HEK293T (cell line): ENCODE data around the gene GEMIN4.

Experiments used
- CTCF ChIA-PET: fragments of 350-600 bp; formaldehyde crosslinking; extraction: SDS; loops from one replicate; lab custom pipeline; 2021; ENCODE audit warnings: antibody characterized with exemption, inconsistent platforms; lab: Yijun Ruan, JAX
- POLR2A ChIA-PET: fragments of 350-600 bp; formaldehyde crosslinking; extraction: SDS; loops from one replicate; lab custom pipeline; 2020; ENCODE audit warnings: antibody characterized with exemption, inconsistent platforms; lab: Yijun Ruan, JAX
- DNase-seq: peaks from one replicate; pipeline ENCODE4 v3.0.0; 2012; ENCODE audit warnings: mixed read lengths; ENCODE audit errors: extremely low spot score
- ARNT ChIP-seq: fragments of 450-650 bp; IDR thresholded peaks from 2 replicates; pipeline ENCODE4 v1.6.1; 2017; ENCODE audit warnings: mild to moderate bottlenecking
- BHLHE40 ChIP-seq: fragments of 450-650 bp; IDR thresholded peaks from 2 replicates; pipeline ENCODE4 v1.6.1; 2016; ENCODE audit warnings: mild to moderate bottlenecking, moderate library complexity, borderline replicate concordance
- CTBP1 ChIP-seq: fragments of 450-650 bp; IDR thresholded peaks from 2 replicates; pipeline ENCODE4 v1.6.1; 2016; ENCODE audit warnings: borderline replicate concordance
- ELF4 ChIP-seq: fragments of 450-650 bp; IDR thresholded peaks from 2 replicates; pipeline ENCODE4 v1.6.1; 2017; ENCODE audit warnings: antibody characterized with exemption
- FOXA1 ChIP-seq: fragments of 450-650 bp; IDR thresholded peaks from 2 replicates; pipeline ENCODE4 v1.6.1; 2016; ENCODE audit warnings: mild to moderate bottlenecking
- FOXK2 ChIP-seq: fragments of 450-650 bp; IDR thresholded peaks from 2 replicates; pipeline ENCODE4 v1.6.1; 2016; ENCODE audit warnings: mild to moderate bottlenecking
- FOXM1 ChIP-seq: fragments of 450-650 bp; IDR thresholded peaks from 2 replicates; pipeline ENCODE4 v1.6.1; 2017; ENCODE audit warnings: mild to moderate bottlenecking, borderline replicate concordance
- HDGF ChIP-seq: fragments of 450-650 bp; IDR thresholded peaks from 2 replicates; pipeline ENCODE4 v1.6.1; 2017; ENCODE audit warnings: antibody characterized with exemption, borderline replicate concordance
- L3MBTL2 ChIP-seq: fragments of 450-650 bp; conservative IDR thresholded peaks from 2 replicates; pipeline ENCODE4 v1.6.1; 2016; ENCODE audit warnings: mild to moderate bottlenecking
- LEF1 ChIP-seq: fragments of 450-650 bp; IDR thresholded peaks from 2 replicates; pipeline ENCODE4 v1.6.1; 2017; ENCODE audit warnings: mild to moderate bottlenecking, borderline replicate concordance
- NFRKB ChIP-seq: fragments of 450-650 bp; IDR thresholded peaks from 2 replicates; pipeline ENCODE4 v1.6.1; 2016; ENCODE audit warnings: mild to moderate bottlenecking, moderate library complexity
- PKNOX1 ChIP-seq: fragments of 450-650 bp; IDR thresholded peaks from 2 replicates; pipeline ENCODE4 v1.6.1; 2016
- SP1 ChIP-seq: fragments of 450-650 bp; IDR thresholded peaks from 2 replicates; pipeline ENCODE4 v1.6.1; 2017
- SUZ12 ChIP-seq: fragments of 450-650 bp; IDR thresholded peaks from 2 replicates; pipeline ENCODE4 v1.6.1; 2016; ENCODE audit warnings: mild to moderate bottlenecking
- TARDBP ChIP-seq: fragments of 450-650 bp; IDR thresholded peaks from 2 replicates; pipeline ENCODE4 v1.6.1; 2016
- ZNF384 ChIP-seq: fragments of 450-650 bp; IDR thresholded peaks from 2 replicates; pipeline ENCODE4 v1.6.1; 2016

Gene GEMIN4

GRCh38 chr17:784143-784542 lies 32.1 kb upstream of the GEMIN4 start:
- TF ChIP-seq L3MBTL2, result no peak
- TF ChIP-seq TARDBP, result no peak
- TF ChIP-seq FOXK2, result no peak
- TF ChIP-seq FOXM1, result no peak
- no peak for TF ChIP-seq PKNOX1
- TF ChIP-seq CTBP1, result no peak
- TF ChIP-seq LEF1, result no peak
- no peak for TF ChIP-seq NFRKB
- no peak for TF ChIP-seq SUZ12
- TF ChIP-seq SP1, result no peak
- TF ChIP-seq ARNT, result no peak
- DNase-seq, result no peak
- CTCF ChIA-PET, result no interaction called here
- POLR2A ChIA-PET, result interaction anchor here (3.5 kb wide), 1 partner anchor 196 kb away, joined by 16 read pairs; the partner anchor contains the start of gene NXN

GRCh38 chr17:781805-782731 lies 30.0 kb upstream of the GEMIN4 start, which contains the start of the genes GLOD4 and MRM3:
Gene GLOD4 (minus strand): TSS chr17:782280. CDS start chr17:782255, 25 bp downstream.
Gene MRM3 (plus strand): TSS chr17:782353. CDS start chr17:782379, 26 bp downstream.
- peak; percentile 28; the same call in 1 of the 2 replicates for TF ChIP-seq CTBP1
- peak; percentile 89 for TF ChIP-seq L3MBTL2
- TF ChIP-seq FOXA1, result no peak
- no peak for TF ChIP-seq ARNT
- no peak for TF ChIP-seq BHLHE40
- TF ChIP-seq ZNF384, result no peak
- peak; percentile 84 for TF ChIP-seq TARDBP
- TF ChIP-seq SP1, result no peak
- peak; percentile 65; the same call in 1 of the 2 replicates for TF ChIP-seq LEF1
- no peak for TF ChIP-seq SUZ12
- TF ChIP-seq ELF4, result peak; percentile 68
- TF ChIP-seq FOXK2, result no peak
- no peak for TF ChIP-seq FOXM1
- TF ChIP-seq HDGF, result no peak
- TF ChIP-seq PKNOX1, result no peak
- peak; percentile 54 for TF ChIP-seq NFRKB
- ChIA-PET POLR2A (interaction anchor here (0.6 to 3.5 kb wide), 15 partner anchors 9 to 370 kb away, joined by 3 to 16 read pairs (median 4); partner anchors contain the start of genes GEMIN4, NXN and TIMM22), CTCF (interaction anchor here (1.1 to 1.9 kb wide), 2 partner anchors 97 to 215 kb away, joined by 3 to 5 read pairs; partner anchors contain the start of gene TIMM22)
- DNase-seq, result peak; percentile 96

- POLR2A ChIA-PET, result no interaction called here
- TF ChIP-seq TARDBP (no peak), LEF1 (no peak), ZNF384 (no peak), L3MBTL2 (no peak), CTBP1 (no peak), FOXA1 (no peak), FOXK2 (no peak), BHLHE40 (no peak), FOXM1 (no peak), NFRKB (no peak), PKNOX1 (no peak), ARNT (no peak)
- CTCF ChIA-PET, result no interaction called here
- DNase-seq, result no peak
These were observed 26.0 kb upstream of the GEMIN4 start for GRCh38 chr17:778096-778495.

- DNase-seq, result no peak
- TF ChIP-seq CTBP1 (no peak), ELF4 (no peak), FOXM1 (no peak), L3MBTL2 (no peak), PKNOX1 (no peak), SP1 (no peak), FOXK2 (no peak), ZNF384 (no peak), ARNT (no peak), LEF1 (no peak), FOXA1 (no peak), TARDBP (no peak), SUZ12 (no peak), HDGF (no peak), BHLHE40 (no peak), NFRKB (no peak)
- ChIA-PET POLR2A (interaction anchor here (1.3 kb wide), 1 partner anchor 7 kb away, joined by 6 read pairs; the partner anchor contains the start of gene GLOD4), CTCF (no interaction called here)
These were observed 22.2 kb upstream of the GEMIN4 start for GRCh38 chr17:774313-774584.
